Cardiac fibroblast (primary cell): Measurements from ENCODE around the gene TBX21.

Experiments used
- DNase-seq, 2 donors: peaks; one replicate each; pipeline versions ENCODE4 v3.0.0 to v3.0.0-alpha.2; 2010; ENCODE audit warnings: low read depth in 2 of 2
- H3K4me3 ChIP-seq, 2 donors: replicated peaks in 1 of 2; 1 replicate in 1 of 2; 2 replicates in 1 of 2; pipeline ENCODE4 v1.5.1; 2011; ENCODE audit warnings: low read depth in 2 of 2, low read length in 2 of 2, mild to moderate bottlenecking in 2 of 2, moderate library complexity in 1 of 2
- TF ChIP-seq, protein P1 (sequence below): IDR thresholded peaks from one replicate; pipeline ENCODE4 v1.5.1; 2011; ENCODE audit warnings: low read depth, mild to moderate bottlenecking, low read length, inconsistent platforms

Gene TBX21

GRCh38 chr17:47727704-47728036, 5.4 kb upstream of the TBX21 start:
- TF ChIP-seq, protein P1, sequence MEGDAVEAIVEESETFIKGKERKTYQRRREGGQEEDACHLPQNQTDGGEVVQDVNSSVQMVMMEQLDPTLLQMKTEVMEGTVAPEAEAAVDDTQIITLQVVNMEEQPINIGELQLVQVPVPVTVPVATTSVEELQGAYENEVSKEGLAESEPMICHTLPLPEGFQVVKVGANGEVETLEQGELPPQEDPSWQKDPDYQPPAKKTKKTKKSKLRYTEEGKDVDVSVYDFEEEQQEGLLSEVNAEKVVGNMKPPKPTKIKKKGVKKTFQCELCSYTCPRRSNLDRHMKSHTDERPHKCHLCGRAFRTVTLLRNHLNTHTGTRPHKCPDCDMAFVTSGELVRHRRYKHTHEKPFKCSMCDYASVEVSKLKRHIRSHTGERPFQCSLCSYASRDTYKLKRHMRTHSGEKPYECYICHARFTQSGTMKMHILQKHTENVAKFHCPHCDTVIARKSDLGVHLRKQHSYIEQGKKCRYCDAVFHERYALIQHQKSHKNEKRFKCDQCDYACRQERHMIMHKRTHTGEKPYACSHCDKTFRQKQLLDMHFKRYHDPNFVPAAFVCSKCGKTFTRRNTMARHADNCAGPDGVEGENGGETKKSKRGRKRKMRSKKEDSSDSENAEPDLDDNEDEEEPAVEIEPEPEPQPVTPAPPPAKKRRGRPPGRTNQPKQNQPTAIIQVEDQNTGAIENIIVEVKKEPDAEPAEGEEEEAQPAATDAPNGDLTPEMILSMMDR = no peak
- DNase-seq = no peak
- no peak overlapping the region for H3K4me3 ChIP-seq

DNA sequence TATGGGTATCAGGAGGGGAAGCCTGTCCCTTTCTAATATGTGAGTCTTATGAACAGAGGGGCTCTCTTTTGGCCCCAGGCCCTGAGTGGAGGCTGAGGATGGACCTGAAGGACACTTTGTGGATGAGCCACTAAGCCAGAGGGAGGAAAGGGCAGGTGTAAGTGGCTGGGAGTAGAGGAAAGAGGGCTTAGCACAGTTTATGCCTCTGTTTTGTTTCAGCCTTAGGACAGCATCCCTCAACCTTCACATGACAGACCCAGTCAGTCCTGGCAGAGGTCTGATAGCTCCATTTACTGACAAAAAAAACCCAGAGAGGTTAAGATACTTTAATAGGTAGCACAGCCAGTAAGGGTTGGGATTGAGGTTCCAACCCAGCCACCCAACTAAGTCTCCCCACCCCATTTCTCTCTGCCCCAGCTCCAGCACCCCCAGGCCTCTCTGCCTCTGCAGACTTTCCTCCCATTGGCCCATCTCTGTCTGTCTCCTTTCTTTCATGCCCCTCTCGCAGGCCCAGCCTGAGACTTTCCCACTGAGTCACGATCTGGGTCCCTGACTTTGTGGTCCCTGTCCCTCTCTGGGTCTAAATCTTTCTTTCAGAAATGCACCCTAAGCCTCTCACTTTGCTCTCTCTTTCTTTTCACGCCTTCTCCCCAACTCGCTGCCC, 4.7 kb upstream of the TBX21 start:
- no peak overlapping the region for H3K4me3 ChIP-seq
- TF ChIP-seq, protein P1 = no peak
- DNase-seq = no peak

- no peak for DNase-seq
- TF ChIP-seq, protein P1 = no peak
- H3K4me3 ChIP-seq = no peak overlapping the region
Observed at GRCh38 chr17:47729476-47729875, 3.6 kb upstream of the TBX21 start.

DNA sequence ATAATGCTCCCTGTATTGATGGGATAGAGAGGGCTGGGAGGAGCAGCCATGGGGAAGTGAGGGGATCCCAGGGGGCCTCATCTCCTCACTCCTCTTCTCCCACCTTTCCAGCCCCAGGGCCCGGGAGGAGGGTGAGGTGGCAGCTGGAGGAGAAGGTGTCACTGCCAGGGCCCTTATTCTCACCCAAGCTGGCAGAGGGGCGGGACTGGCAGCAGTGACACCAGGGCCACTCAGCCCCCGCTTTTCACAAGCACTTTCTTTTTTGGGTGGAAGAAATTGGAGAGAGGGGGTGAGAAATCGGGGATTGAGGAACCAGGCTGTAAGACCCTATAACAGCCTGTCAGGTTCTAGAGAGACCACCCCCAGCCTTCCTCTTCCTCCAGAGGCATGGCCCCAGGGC, 2.4 kb upstream of the TBX21 start:
- TF ChIP-seq, protein P1 = no peak
- no peak overlapping the region for H3K4me3 ChIP-seq
- no peak for DNase-seq

DNA sequence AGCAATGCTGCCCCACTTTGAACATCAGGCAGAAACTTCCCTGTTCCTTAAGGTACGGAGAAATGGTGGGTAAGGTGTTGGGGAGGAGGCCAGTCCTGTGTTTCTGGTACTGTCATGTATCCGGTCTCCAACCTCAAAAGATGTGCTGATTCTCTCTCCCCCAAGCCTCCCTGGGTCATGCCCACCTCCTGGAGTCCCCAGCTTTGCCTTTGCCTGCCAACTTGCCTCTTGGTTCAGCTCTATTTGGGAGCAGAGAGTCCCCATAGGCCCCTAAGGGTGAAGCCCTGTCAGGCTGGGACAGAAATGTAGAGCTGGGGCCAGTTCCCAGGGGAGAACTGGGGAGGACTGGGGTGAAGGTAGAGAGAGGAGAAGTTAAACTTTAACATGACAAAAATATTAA, 1.6 kb upstream of the TBX21 start:
- TF ChIP-seq, protein P1 = no peak
- H3K4me3 ChIP-seq = no peak overlapping the region
- DNase-seq = no peak

- no peak overlapping the region for H3K4me3 ChIP-seq
Observed at GRCh38 chr17:47732399-47733046, 513 bp upstream of the TBX21 start.

More at GRCh38 chr17:47732399-47733046, 513 bp upstream of the TBX21 start:
- no peak for DNase-seq
- TF ChIP-seq, protein P1 = no peak
